Ascending aorta (tissue), 2 donors: ENCODE results near the gene NABP1. TPM values are rescaled to one million over a fixed set of nuclear protein-coding genes. Genes with fewer than 3 reads are reported as not detected.

Experiments
- DNase-seq, 2 donors: peaks; one replicate each; pipeline ENCODE4 v3.0.0-alpha.2; 2019; ENCODE audit warnings: low spot score in 2 of 2
- H3K27ac ChIP-seq, 2 donors: fragments of 200-600 bp; sonication (generic); one replicate each; pipeline ENCODE4 v1.5.1; 2016 to 2017; ENCODE audit warnings: mild to moderate bottlenecking in 1 of 2
- H3K27me3 ChIP-seq: fragments of 200-600 bp; sonication (generic); one replicate; pipeline ENCODE4 v1.5.1; 2017
- H3K36me3 ChIP-seq, 2 donors: fragments of 200-600 bp; sonication (generic); one replicate each; pipeline ENCODE4 v1.5.1; 2016
- H3K4me1 ChIP-seq, 2 donors: fragments of 200-600 bp; sonication (generic); one replicate each; pipeline ENCODE4 v1.5.1; 2016 to 2017; ENCODE audit warnings: mild to moderate bottlenecking in 1 of 2
- H3K4me3 ChIP-seq, 2 donors: fragments of 200-600 bp; sonication (generic); one replicate each; pipeline ENCODE4 v1.5.1; 2016 to 2017; ENCODE audit warnings: mild to moderate bottlenecking in 1 of 2
- H3K9me3 ChIP-seq, 2 donors: fragments of 200-600 bp; sonication (generic); one replicate each; pipeline ENCODE4 v1.5.1; 2016
- CTCF ChIP-seq, 3 experiments: fragments of 200-600 bp in 2 of 3; fragments of 450-650 bp in 1 of 3; sonication (generic) in 2 of 3; IDR thresholded peaks; one replicate each; pipeline ENCODE4 v1.5.1; 2016 to 2019; ENCODE audit warnings: antibody characterized with exemption in 3 of 3, mild to moderate bottlenecking in 1 of 3, moderate library complexity in 1 of 3
- intact Hi-C: fragments of 100-400 bp; cut with DNase I; formaldehyde crosslinking; loops from one replicate; pipeline ENCODE4 v1.15.1; 2023
- total RNA-seq: library from RNA; depleted of rRNA; stranded (reverse); fragments of >200 nt; gene quantifications from one replicate; pipeline ENCODE4 v1.1.0, GENCODE V29; 2016

The NABP1 gene
- total RNA-seq, 1 donor from 2014 or later: 38.5 TPM

GRCh38 chr2:191679818-191680600, 2.1 kb downstream of the NABP1 start:
- Histone ChIP-seq H3K9me3 (no peaks in the 10 kb centered on the region), H3K4me3 (peak overlapping the region in 1 of 2 donors; percentile 82), H3K27me3 (no peaks in the 10 kb centered on the region), H3K27ac (peak overlapping the region; percentile 31 to 90), H3K4me1 (peaks cover 4 to 14% of the 10 kb centered on the region in 2 donors), H3K36me3 (peaks cover 0 to 5% of the 10 kb centered on the region in 2 donors)
- DNase-seq: no peak
- intact Hi-C loops: loop anchor here (5.0 to 10.0 kb wide), 3 partner anchors 315 to 1145 kb away; partner anchors contain the start of gene NEMP2
- no peak for TF ChIP-seq CTCF (IDR thresholded peaks at IDR 0.05)

GRCh38 chr2:191680639-191681038, 2.7 kb downstream of the NABP1 start:
- Histone ChIP-seq H3K27me3 (no peaks in the 10 kb centered on the region), H3K9me3 (no peaks in the 10 kb centered on the region), H3K27ac (peak overlapping the region; percentile 31 to 38), H3K4me3 (no peak overlapping the region), H3K36me3 (peaks cover 0 to 5% of the 10 kb centered on the region in 2 donors), H3K4me1 (peaks cover 5 to 17% of the 10 kb centered on the region in 2 donors)
- intact Hi-C loops: no loop called here
- DNase-seq: no peak
- no peak for TF ChIP-seq CTCF (IDR thresholded peaks at IDR 0.05)

GRCh38 chr2:191682126-191682525, 4.2 kb downstream of the NABP1 start:
- Histone ChIP-seq H3K4me1 (peaks cover 7 to 18% of the 10 kb centered on the region in 2 donors), H3K27me3 (no peaks in the 10 kb centered on the region), H3K4me3 (no peak overlapping the region), H3K27ac (no peak overlapping the region), H3K9me3 (no peaks in the 10 kb centered on the region), H3K36me3 (peaks cover 0 to 5% of the 10 kb centered on the region in 2 donors)
- TF ChIP-seq CTCF (IDR thresholded peaks at IDR 0.05): no peak
- intact Hi-C loops: no loop called here
- no peak for DNase-seq

GRCh38 chr2:191686066-191686465, 8.1 kb downstream of the NABP1 start:
- H3K4me1 ChIP-seq: peaks cover 2 to 25% of the 10 kb centered on the region in 2 donors
- no peak overlapping the region for H3K4me3 ChIP-seq
- peak overlapping the region; percentile 60 to 65 for H3K27ac ChIP-seq
- H3K9me3 ChIP-seq: no peaks in the 10 kb centered on the region
- no peak for TF ChIP-seq CTCF (IDR thresholded peaks at IDR 0.05)
- H3K36me3 ChIP-seq: peaks cover 0 to 5% of the 10 kb centered on the region in 2 donors
- H3K27me3 ChIP-seq: no peaks in the 10 kb centered on the region
- intact Hi-C loops: no loop called here
- no peak for DNase-seq

- no peaks in the 10 kb centered on the region for H3K27me3 ChIP-seq
- intact Hi-C loops: no loop called here
- H3K27ac ChIP-seq: peak overlapping the region; percentile 60 to 65
- H3K4me3 ChIP-seq: no peak overlapping the region
- peaks cover 0 to 5% of the 10 kb centered on the region in 2 donors for H3K36me3 ChIP-seq
- TF ChIP-seq CTCF (IDR thresholded peaks at IDR 0.05): no peak
- no peaks in the 10 kb centered on the region for H3K9me3 ChIP-seq
- H3K4me1 ChIP-seq: peaks cover 2 to 31% of the 10 kb centered on the region in 2 donors
- no peak for DNase-seq
Measured at GRCh38 chr2:191686729-191687128, 8.8 kb downstream of the NABP1 start.
